GM13977 (cell line): ENCODE measurements around the gene WEE2.

Experiments
- DNase-seq: peaks from one replicate; pipeline ENCODE4 v3.0.0; 2012; ENCODE audit warnings: low spot score
- in situ Hi-C: fragments of 300-500 bp; cut with MboI; formaldehyde crosslinking; loops from one replicate; pipeline ENCODE4 v1.12.0; 2022; ENCODE audit warnings: low sequenced_read_pairs, low pct_unique_long_range_greater_than_20kb, mixed read lengths, inconsistent platforms; ENCODE audit not compliant: unreplicated experiment
- TF ChIP-seq, protein P1 (sequence below): IDR thresholded peaks from 2 replicates; pipeline ENCODE4 v1.5.1; 2012; ENCODE audit warnings: mild to moderate bottlenecking, control low read depth; ENCODE audit not compliant: insufficient read depth; ENCODE audit errors: extremely low read depth, missing control alignments

WEE2 gene

DNA sequence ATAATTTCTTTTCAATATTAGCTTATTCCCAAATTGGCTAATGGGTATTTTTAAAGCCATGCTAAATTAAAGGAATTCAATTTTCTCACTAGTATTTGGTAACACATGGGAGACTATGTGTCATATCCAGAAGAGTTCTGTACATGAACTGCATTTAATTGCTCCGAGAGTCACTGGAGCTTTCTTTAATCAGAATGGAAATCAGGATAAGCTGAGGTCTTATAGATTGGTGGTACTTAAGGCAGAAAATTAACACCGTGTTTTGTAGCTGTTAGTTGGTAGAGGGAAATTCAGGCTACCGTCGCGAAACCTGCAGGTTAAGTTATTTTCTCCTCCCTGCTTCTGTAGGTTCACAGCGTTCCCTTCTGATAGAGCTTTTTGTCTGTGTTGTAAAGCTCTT is at the start of gene WEE2:
Gene WEE2, plus strand, starts transcription at position 3 of the 400 bp plus-strand sequence. CDS start 406 bp downstream, outside the sequence.
- no peak for DNase-seq
- TF ChIP-seq, protein P1, sequence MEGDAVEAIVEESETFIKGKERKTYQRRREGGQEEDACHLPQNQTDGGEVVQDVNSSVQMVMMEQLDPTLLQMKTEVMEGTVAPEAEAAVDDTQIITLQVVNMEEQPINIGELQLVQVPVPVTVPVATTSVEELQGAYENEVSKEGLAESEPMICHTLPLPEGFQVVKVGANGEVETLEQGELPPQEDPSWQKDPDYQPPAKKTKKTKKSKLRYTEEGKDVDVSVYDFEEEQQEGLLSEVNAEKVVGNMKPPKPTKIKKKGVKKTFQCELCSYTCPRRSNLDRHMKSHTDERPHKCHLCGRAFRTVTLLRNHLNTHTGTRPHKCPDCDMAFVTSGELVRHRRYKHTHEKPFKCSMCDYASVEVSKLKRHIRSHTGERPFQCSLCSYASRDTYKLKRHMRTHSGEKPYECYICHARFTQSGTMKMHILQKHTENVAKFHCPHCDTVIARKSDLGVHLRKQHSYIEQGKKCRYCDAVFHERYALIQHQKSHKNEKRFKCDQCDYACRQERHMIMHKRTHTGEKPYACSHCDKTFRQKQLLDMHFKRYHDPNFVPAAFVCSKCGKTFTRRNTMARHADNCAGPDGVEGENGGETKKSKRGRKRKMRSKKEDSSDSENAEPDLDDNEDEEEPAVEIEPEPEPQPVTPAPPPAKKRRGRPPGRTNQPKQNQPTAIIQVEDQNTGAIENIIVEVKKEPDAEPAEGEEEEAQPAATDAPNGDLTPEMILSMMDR: no peak
- in situ Hi-C loops: no loop called here

DNA sequence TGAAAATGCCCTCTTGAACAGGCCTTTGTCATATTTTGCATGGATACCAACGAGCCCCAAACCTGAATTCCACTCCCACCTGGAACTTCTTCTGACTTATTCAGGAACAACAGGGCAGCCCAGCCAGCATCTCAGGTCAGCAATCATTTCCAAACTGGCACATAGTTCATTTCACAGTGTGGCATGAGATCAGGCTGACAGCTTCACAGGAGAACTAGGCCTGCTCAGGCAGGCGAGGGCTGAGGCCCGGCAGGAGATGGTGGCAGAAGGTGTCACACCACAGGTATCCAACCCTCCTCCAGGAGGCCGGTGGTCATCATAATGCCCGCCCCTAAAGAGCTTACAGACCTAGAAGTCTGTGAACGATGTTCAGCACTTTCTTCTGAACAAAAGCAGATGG is 48.7 kb upstream of the WEE2 start:
- DNase-seq: no peak
- in situ Hi-C loops: no loop called here
- TF ChIP-seq, protein P1: no peak

DNA sequence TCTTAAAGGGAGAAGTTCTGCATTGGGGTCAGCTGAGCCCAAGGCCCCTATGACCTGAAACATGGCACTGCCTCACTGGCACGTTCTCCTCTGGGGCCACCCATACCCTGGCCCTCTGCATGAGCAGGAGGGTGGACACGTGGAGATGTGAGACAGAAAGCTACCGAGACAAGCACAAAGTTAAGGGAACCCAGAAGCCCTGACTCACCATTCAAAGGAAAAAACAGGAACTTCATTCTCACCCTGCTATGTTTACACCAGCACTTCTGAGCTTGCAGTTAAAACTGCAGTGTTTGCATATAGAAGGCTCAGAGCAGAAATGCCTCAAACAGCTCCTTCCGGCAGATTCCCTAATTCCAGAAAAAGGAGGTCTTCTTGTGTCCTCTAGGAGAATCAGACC is 47.9 kb upstream of the WEE2 start:
- TF ChIP-seq, protein P1: no peak
- in situ Hi-C loops: no loop called here
- no peak for DNase-seq

DNA sequence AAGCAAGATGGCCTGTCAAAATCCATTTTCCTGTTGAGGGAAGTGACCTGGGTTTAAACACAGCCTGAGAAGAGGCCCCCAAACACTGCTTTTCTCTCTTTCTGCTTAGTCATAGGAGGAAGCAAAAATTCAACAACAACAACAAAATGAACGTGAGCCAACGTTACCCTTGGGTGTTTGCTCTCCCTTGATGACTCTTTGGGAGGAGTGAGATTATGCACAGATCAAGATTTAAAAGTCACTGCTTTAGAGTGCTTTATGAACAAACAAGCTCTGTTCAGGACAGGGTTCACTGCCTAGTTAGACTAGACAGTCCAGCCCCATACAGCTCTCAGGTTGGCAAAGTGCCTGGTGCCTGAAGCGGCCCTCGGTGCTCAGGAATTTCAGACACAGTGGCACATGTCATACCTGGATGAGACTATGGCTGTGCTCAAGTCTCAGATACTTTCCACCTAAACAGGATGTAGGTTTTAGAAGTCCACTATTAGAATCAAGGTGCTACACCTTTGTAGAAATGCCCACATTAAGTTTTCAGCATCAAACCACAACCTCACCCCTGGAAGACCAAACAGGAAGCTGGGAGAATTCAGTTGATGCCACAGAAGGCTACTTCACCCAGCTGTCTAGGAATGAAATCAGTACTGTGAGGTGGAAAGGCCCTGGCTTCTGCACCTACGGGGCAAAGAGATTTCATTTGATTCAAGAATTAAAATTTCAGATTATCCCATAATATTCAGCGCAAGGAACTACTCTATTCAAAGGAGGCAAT is 44.9 kb upstream of the WEE2 start:
- no peak for DNase-seq

DNA sequence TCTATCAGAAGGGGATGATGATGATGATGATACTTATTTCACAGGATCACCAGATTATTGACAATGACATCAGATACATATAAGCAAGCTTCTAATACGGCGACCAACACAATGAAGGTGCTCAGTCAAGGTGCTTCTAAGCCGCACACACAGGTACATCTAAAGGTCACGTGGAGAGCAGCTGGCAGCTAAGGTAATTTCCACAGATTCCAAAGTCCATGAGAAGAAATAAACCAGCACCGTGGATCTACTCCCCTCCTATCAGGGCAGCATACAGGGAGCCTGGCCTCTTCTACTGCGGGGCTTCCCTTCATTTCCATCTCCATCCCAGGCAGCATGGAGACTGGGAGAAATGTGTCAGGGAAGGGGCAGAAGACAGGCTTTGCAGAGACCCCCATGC is 43.7 kb upstream of the WEE2 start:
- in situ Hi-C loops: no loop called here
- no peak for DNase-seq
- TF ChIP-seq, protein P1: no peak

More for the DNA sequence above, 44.9 kb upstream of the WEE2 start:
- in situ Hi-C loops: no loop called here
- TF ChIP-seq, protein P1: no peak

DNA sequence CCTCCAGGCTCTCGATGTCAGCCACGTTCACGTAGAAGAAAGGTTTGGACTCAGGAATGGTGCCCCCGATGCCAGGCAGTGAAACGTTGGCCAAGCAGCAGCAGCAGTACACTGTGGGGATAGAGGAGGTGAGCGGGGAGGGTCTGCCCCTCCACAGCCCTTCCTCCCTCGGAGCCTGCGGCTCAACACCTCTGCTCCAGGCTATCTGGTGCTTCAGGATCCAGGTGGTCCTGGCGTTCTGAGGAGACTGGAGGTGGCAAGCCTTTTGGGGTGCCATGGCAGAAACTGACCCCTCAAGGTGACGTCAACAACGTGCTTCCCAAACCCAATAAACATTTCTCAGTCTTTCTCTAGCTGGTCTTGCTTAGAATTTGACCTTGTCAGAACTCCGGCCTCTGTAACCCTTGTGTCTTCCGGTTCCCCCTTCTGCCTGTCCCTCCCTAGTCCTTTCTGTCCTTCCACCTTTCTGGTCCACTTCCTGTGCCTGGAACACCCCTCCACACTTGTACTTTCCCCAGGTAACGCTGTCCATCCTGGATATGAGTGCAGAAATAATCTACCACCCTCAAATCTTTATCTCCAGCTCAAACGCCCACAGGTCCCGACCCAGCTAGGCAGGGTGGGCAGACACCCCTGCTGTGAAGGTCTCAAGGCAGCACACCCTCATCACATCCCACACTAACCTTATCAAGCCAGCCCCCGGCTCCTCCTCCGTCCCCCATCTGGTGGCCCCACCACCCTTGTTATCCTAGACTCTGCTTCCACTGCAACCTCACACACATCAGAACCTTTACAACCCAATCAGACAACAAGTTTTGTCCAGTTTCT is 42.7 kb upstream of the WEE2 start:
- DNase-seq: no peak
- TF ChIP-seq, protein P1: no peak
- in situ Hi-C loops: no loop called here
